Measurements from ENCODE around the gene GLDC. TPM values are rescaled to one million over a fixed set of nuclear protein-coding genes. Genes with fewer than 3 reads are reported as not detected.
"Not testable (repeated sequence)": the region's sequence is repeated elsewhere in the genome, so short reads cannot be mapped to it uniquely, and the experiment has no call there.

The GLDC gene
- 1 to 10 TPM; 3.1 to 4.1 TPM for total RNA-seq

GRCh38 chr9:6645355-6646292, at the start of gene GLDC:
Gene GLDC (minus strand): TSS chr9:6645729. CDS start chr9:6645499, 230 bp downstream.
- POLR2A ChIA-PET, result interaction anchor here (0.7 kb wide), 1 partner anchor 113 kb away, joined by 4 read pairs; no protein-coding TSS in a partner anchor

DNA sequence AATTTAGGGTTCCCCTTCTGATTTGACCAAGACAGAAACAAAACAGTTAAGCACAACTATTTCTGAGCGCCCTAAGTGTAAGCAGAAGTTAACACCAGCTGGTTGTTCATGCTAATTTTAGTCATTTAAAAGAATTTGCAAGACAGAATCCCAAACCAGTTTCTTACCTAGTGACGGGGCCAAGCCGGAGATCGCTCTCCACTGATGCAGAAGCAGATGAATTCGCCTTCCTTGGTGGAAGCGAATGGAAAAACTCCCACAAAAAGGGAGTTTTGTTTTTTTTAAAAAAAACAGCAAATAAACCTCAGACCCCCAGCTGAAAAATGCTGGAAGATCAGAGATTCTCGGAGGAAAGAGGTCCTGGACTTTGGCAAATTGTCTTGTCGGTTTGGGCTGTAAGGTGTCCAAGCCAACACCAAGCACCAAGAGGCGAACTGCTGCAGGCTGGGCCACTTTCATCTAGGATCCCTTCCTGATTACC, 47.4 kb upstream of the GLDC start:
- POLR2A ChIA-PET, result no interaction called here
- CTCF ChIA-PET, result no interaction called here

More at GRCh38 chr9:6645355-6646292, at the start of gene GLDC:
- CTCF ChIA-PET, result interaction anchor here (0.7 to 1.8 kb wide), 2 partner anchors 61 to 654 kb away, joined by 3 to 7 read pairs; no protein-coding TSS in a partner anchor

GRCh38 chr9:6692433-6692832, 46.9 kb upstream of the GLDC start:
- CTCF ChIA-PET, result no interaction called here
- POLR2A ChIA-PET, result no interaction called here

DNA sequence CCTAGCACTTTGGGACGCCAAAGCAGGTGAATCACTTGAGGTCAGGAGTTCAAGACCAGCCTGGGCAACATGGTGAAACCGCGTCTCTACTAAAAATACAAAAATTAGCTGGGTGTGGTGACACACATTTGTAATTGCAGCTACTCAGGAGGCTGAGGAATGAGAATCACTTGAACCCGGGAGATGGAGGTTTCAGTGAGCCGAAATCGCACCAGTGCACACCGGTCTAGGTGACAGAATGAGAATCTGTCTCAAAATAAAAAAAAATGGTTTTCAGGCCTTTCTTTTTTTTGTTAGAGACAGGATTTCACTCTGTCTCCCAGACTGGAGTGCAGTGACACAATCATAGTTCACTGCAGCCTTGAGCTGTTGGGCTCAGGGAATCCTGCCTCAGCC, 45.1 kb upstream of the GLDC start:
- POLR2A ChIA-PET, CTCF ChIA-PET: not testable (repeated sequence)

DNA sequence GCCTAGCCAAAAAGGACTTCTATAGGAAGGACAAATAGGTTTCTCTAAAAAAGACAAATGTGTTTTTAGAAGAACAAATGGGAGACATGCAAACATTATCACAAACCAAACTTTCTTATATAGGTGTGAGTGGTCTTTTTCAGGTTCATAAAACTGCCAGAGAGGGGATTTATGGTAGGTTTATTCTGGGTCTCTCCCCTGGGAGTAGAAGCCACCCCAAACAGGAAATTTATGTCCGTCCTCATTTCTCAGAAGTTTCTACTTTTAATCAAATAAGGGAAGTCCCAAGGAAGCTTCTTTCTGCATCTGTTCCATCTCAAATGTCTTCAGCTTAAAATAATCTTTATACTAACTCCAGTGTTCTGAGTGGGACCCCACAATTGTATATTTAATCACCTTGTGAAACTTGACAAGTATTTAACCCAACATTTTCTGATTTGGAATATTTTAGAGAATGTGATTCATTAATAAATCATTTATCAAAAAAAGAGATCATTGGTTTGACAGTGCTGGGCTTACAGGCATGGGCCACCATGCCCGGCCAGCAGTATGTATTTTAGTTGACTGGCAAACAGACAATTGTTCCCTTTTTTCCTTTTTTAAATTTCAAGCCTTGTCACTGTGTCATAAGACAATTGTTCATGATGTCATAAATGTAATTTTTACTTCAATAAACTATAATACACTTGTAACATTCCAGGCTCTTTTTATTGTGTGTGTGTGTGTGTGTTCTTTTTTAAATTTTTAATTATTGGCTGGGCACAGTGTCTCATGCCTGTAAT, 44.6 kb upstream of the GLDC start:
- ChIA-PET POLR2A (interaction anchor here (0.6 kb wide), 1 partner anchor 9 kb away, joined by 5 read pairs; no protein-coding TSS in a partner anchor), CTCF (no interaction called here)

DNA sequence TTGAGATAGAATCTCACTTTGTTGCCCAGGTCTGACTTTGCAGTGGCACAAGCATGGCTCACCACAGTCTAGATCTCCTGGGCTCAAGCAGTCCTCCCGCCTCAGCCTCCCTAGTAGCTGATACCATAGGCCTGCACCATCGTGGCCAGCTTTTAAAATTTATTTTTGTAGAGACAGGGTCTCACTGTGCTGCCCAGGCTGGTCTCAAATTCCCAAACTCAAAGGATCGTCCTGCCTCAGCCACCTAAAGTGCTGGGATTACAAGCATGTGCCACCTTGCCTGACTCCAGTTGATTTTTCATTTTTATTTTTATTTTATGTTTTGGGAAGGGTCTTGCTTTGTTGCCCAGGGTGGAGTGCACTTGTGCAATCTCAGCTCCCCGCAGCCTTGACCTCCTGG, 41.7 kb upstream of the GLDC start:
- ChIA-PET POLR2A (no interaction called here), CTCF (interaction anchor here (1.4 kb wide), 1 partner anchor 106 kb away, joined by 3 read pairs; no protein-coding TSS in a partner anchor)

DNA sequence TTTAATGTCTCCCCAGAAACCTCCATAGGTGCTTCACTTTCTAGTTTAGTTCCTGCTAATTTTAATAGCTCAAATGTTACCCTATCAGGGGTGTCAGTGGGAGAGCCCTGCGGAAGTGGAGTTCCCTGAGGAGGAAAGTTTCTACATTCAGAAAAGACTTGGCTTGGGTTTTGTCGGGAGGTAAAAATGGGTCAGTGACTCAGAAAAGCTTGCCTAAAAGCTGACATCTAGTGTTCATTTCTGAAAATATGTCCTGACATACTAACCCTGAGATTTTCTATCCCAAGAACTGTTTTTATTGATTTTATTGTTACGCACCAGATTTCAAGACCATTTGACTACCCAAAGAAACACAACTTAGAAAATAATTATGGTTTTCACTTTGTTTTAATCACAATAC, 40.9 kb upstream of the GLDC start:
- ChIA-PET POLR2A (no interaction called here), CTCF (interaction anchor here (1.4 kb wide), 1 partner anchor 106 kb away, joined by 3 read pairs; no protein-coding TSS in a partner anchor)

GRCh38 chr9:6681957-6682501, 36.5 kb upstream of the GLDC start:
- CTCF ChIA-PET, result interaction anchor here (1.7 kb wide), 1 partner anchor 77 kb away, joined by 4 read pairs; no protein-coding TSS in a partner anchor
- POLR2A ChIA-PET, result interaction anchor here (0.6 to 2.8 kb wide), 11 partner anchors 8 to 289 kb away, joined by 3 to 19 read pairs (median 5); partner anchors contain the start of genes KDM4C and UHRF2

DNA sequence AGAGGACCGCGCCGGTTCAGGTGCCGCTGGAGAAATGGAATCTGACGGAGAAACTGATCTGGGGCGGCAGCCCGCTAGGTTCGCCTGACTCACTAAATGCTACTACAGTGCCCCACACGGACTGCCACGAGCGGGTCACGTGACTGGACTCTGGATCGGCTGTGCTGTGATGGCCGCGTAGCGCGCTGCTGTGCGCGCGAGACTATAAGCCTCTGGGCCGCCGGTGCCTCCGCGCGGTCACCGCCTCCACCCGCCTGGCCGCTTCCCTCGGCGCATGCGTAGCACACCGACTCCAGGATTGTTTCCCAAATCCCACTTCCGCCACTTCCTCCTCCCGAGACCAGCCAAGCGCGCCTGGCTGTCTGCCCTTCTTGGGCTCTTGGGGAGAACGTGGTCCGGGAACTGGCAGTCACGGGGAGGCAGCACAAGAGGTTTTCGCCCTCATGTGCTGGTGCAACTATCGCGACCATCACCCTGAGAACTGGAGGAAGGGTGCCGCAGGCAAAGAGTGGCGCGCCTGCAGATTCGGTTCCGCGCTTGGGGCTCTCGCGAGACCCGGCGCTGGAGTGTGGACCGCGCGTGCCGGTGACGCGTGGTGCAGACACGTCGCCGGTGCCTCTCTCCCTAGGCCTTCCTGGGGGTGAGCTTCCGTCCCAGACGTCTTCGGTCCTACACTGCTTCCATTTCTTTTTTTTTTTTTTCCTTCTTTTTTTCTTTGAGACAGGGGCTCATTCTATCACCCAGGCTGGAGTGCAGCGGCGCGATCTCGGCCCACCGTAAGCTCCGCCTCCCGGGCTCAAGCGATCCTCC, 35.8 kb upstream of the GLDC start:
- POLR2A ChIA-PET, result interaction anchor here (0.6 to 2.8 kb wide), 12 partner anchors 8 to 289 kb away, joined by 3 to 19 read pairs (median 5); partner anchors contain the start of genes KDM4C and UHRF2
- CTCF ChIA-PET, result interaction anchor here (0.7 to 1.7 kb wide), 2 partner anchors 77 to 240 kb away, joined by 3 to 4 read pairs; no protein-coding TSS in a partner anchor

DNA sequence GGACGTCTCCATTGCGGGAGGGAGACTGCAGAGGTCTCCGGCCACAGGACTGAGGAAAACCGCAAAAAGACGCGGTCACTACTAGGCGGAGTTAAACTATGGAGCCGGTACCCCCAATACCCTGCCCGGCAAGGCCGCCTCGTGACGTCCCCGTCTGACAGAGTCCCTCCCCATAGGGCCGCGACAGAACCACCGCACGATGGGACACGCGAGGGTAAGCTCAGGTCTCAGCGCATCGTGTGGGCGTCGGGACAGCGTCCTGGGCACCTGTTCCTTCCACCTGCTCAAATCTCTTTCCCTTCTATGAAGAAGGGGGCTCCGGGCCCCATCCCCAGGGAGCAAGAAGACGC, 35.2 kb upstream of the GLDC start:
- ChIA-PET POLR2A (interaction anchor here (0.6 to 2.8 kb wide), 6 partner anchors 23 to 268 kb away, joined by 3 to 19 read pairs (median 10); partner anchors contain the start of genes KDM4C and UHRF2), CTCF (interaction anchor here (0.7 kb wide), 1 partner anchor 240 kb away, joined by 3 read pairs; no protein-coding TSS in a partner anchor)

DNA sequence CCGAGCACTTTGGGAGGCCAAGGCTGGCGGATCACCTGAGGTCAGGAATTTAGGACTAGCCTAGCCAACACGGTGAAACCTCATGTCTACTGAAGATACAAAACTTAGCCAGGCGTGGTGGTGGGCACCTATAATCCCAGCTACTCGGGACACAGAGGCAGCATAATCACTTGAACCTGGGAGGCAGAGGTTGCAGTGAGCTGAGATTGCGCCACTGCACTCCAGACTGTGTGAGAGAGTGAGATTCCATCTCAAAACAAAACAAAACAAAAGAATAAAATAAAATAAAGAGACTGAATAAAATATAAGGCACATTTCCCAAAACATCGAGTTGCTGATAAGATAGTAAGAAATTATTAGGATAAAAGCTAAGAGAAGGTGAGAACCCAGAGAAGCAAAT, 32.3 kb upstream of the GLDC start:
- CTCF ChIA-PET, result interaction anchor here (2.2 kb wide), 1 partner anchor 93 kb away, joined by 6 read pairs; no protein-coding TSS in a partner anchor
- POLR2A ChIA-PET, result no interaction called here

DNA sequence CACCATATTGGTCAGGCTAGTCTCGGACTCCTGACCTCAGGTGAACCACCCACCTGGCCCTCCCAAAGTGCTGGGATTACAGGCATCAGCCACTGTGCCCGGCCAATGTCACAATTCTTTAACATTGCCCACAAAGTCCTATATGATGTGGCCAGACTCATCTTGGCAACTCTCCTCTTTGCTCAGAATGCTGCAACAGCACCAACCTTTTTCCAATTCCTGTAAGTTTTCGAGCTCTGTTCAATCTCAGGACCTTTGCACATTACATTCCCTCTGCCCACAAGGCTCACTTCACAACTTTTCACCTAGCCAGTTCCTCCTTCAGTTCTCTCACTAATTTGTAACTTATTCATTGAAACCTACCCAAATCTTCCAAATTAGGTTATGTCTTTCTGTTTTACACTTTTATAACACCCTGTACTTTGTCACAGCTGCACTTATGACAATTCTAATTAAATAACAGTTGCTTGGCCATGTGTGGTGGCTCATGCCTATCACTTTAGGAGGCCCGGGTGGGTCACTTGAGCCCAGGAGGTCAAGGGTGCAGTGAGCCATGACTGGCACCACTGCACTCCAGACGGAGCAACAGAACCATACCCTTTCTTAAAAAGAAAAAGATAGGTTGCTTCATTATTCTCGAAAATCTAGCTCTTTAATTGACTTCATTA, 30.9 kb upstream of the GLDC start:
- POLR2A ChIA-PET, result interaction anchor here (0.7 kb wide), 1 partner anchor 60 kb away, joined by 5 read pairs; no protein-coding TSS in a partner anchor
- CTCF ChIA-PET, result interaction anchor here (1.0 to 2.2 kb wide), 2 partner anchors 9 to 91 kb away, joined by 3 to 6 read pairs; no protein-coding TSS in a partner anchor

- ChIA-PET POLR2A (no interaction called here), CTCF (no interaction called here)
These were observed 29.7 kb upstream of the GLDC start for GRCh38 chr9:6675268-6675667.

- POLR2A ChIA-PET, result no interaction called here
These were observed 27.9 kb upstream of the GLDC start for GRCh38 chr9:6673326-6674025.

DNA sequence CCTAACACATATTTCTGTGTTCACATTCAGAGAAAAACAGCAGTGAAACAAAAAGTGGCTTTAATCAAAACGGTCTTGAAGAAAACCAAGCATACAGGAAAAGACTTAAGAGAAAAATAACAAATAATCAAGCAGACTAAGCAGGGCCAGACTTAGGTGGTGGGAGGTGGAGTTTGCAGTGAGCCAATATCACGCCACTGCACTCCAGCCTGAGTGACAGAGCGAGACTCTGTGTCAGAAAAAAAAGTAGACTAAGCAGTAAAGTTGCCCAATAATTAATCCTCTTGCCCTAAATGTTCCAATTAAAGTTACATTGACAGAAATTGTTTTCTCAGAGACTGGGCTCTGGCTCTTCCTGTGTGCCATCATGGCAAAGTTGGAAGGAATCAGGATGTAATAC, 26.6 kb upstream of the GLDC start:
- ChIA-PET POLR2A (no interaction called here), CTCF (interaction anchor here (1.7 kb wide), 1 partner anchor 87 kb away, joined by 3 read pairs; no protein-coding TSS in a partner anchor)

More at GRCh38 chr9:6673326-6674025, 27.9 kb upstream of the GLDC start:
- CTCF ChIA-PET, result no interaction called here

- CTCF ChIA-PET, result interaction anchor here (1.6 to 1.7 kb wide), 2 partner anchors 8 to 87 kb away, joined by 3 read pairs; no protein-coding TSS in a partner anchor
- POLR2A ChIA-PET, result no interaction called here
These were observed 25.9 kb upstream of the GLDC start for GRCh38 chr9:6671416-6671815.

DNA sequence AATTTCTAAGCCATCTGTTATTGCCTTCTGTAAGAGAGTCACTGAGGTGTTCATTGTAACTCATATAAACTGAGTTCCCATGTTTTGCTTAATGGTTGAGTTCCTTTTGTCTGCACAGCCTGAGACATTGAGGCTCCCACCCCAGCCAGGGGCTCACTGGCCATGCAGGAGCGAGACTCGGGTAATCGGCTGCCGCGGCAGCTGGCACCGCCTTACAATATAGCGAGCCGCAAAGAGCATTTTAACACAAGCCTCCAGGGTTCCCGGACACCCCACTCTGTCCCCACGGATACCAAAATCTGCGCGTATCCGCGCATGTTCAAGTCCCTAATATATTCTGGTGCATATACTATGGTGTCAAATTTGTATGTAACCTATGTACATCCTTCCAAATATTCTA, 24.4 kb upstream of the GLDC start:
- ChIA-PET POLR2A (no interaction called here), CTCF (interaction anchor here (0.6 to 1.6 kb wide), 2 partner anchors 9 to 284 kb away, joined by 3 read pairs; no protein-coding TSS in a partner anchor)

Data from activated CD8-positive, alpha-beta memory T cell treated with anti-CD3 and anti-CD28 coated beads for 36 hours (primary cell).